Endothelial cell of umbilical vein (primary cell): ENCODE results near the gene TGM3. TPM values are rescaled to one million over a fixed set of nuclear protein-coding genes. Genes with fewer than 3 reads are reported as not detected.

Experiments used
- BruUV-seq: library from RNA; stranded (reverse); fragments of 400-500 nt; replicated peaks from 2 replicates; lab custom pipeline; 2021; lab: Mats Ljungman, UMichigan
- CTCF ChIA-PET: fragments of 300-600, 350-600 bp; sonication (Branson Sonifier 250); formaldehyde crosslinking; loops from one replicate; lab custom pipeline; 2021; ENCODE audit warnings: antibody characterized with exemption, inconsistent platforms; lab: Charles Lee
- POLR2A ChIA-PET: fragments of 300-600, 350-600 bp; sonication (Branson Sonifier 250); formaldehyde crosslinking; loops from one replicate; lab custom pipeline; 2021; ENCODE audit warnings: antibody characterized with exemption, inconsistent platforms; lab: Charles Lee
- DNase-seq: peaks from one replicate; pipeline ENCODE4 v3.0.0-alpha.2; 2011; ENCODE audit warnings: low read depth, low spot score
- FAIRE-seq: peaks from 2 replicates; lab custom pipeline; 2011; peaks lifted over from hg19 to GRCh38; lab: Jason Lieb, UNC
- H2AFZ ChIP-seq: 2 replicates; pipeline ENCODE4 v1.6.0; 2012; ENCODE audit warnings: low read depth, low read length, control low read depth, inconsistent platforms
- H3K27ac ChIP-seq: 2 replicates; pipeline ENCODE4 v1.5.1; 2011; ENCODE audit warnings: low read depth, mild to moderate bottlenecking, control low read depth, low read length, moderate library complexity; ENCODE audit not compliant: insufficient read depth
- H3K27me3 ChIP-seq, 2 experiments: 2 replicates each; pipeline versions ENCODE4 v1.6.0 to v1.6.1; 2011; ENCODE audit warnings: low read length in 2 of 2, mixed read lengths in 1 of 2; ENCODE audit not compliant: control insufficient read depth in 2 of 2, insufficient read depth in 2 of 2
- H3K36me3 ChIP-seq, 2 experiments: 2 replicates in 1 of 2; 3 replicates in 1 of 2; pipeline ENCODE4 v1.5.1; 2011; ENCODE audit warnings: low read length in 2 of 2, mild to moderate bottlenecking in 1 of 2, moderate library complexity in 1 of 2; ENCODE audit not compliant: control insufficient read depth in 2 of 2, insufficient read depth in 2 of 2; ENCODE audit errors: extremely low read depth in 1 of 2
- H3K4me1 ChIP-seq: 3 replicates; pipeline ENCODE4 v1.5.1; 2011; ENCODE audit warnings: mild to moderate bottlenecking, low read length; ENCODE audit not compliant: control insufficient read depth, insufficient read depth; ENCODE audit errors: extremely low read depth
- H3K4me2 ChIP-seq: 2 replicates; pipeline ENCODE4 v1.6.1; 2011; ENCODE audit warnings: low read length, control low read depth, mixed read lengths; ENCODE audit not compliant: insufficient read depth
- H3K4me3 ChIP-seq, 3 experiments: fragments of 200-600 bp in 1 of 3; sonication (generic), shearing (Covaris generic) in 1 of 3; replicated peaks in 1 of 3; 2 replicates each; pipeline ENCODE4 v1.5.1; 2011 to 2016; ENCODE audit warnings: control low read depth in 3 of 3, low read length in 3 of 3, mild to moderate bottlenecking in 2 of 3, inconsistent platforms in 1 of 3, low read depth in 1 of 3, moderate library complexity in 1 of 3; ENCODE audit not compliant: insufficient read depth in 1 of 3
- H3K79me2 ChIP-seq: 2 replicates; pipeline ENCODE4 v1.6.0; 2012; ENCODE audit warnings: low read length, inconsistent platforms; ENCODE audit not compliant: control insufficient read depth, insufficient read depth
- H3K9ac ChIP-seq: replicated peaks from 2 replicates; pipeline ENCODE3; 2011; ENCODE audit warnings: low read length, control low read depth; ENCODE audit not compliant: insufficient read depth; ENCODE audit errors: extremely low read depth
- H3K9me1 ChIP-seq: replicated peaks from 3 replicates; pipeline ENCODE4 v1.6.0; 2011; ENCODE audit warnings: mild to moderate bottlenecking, low read length; ENCODE audit not compliant: control insufficient read depth, insufficient read depth; ENCODE audit errors: extremely low read depth
- H3K9me3 ChIP-seq: replicated peaks from 2 replicates; pipeline ENCODE4 v1.5.1; 2012; ENCODE audit warnings: low read length, inconsistent platforms; ENCODE audit not compliant: control insufficient read depth, insufficient read depth
- H4K20me1 ChIP-seq: replicated peaks from 2 replicates; pipeline ENCODE3; 2011; ENCODE audit warnings: mild to moderate bottlenecking, low read length; ENCODE audit not compliant: control insufficient read depth, insufficient read depth; ENCODE audit errors: extremely low read depth
- CTCF ChIP-seq, 2 donors: IDR thresholded peaks; 1 replicate in 1 of 2; 2 replicates in 1 of 2; pipeline ENCODE4 v1.5.1; 2011; ENCODE audit warnings: low read length in 2 of 2, mild to moderate bottlenecking in 2 of 2, moderate library complexity in 2 of 2, control low read depth in 1 of 2, inconsistent platforms in 1 of 2, low read depth in 1 of 2; ENCODE audit not compliant: insufficient read depth in 1 of 2; ENCODE audit errors: extremely low read depth in 1 of 2
- EZH2 ChIP-seq: IDR thresholded peaks from 2 replicates; pipeline ENCODE4 v1.6.1; 2012; ENCODE audit warnings: borderline replicate concordance, low read depth, mild to moderate bottlenecking, moderate library complexity, low read length, inconsistent platforms; ENCODE audit not compliant: severe bottlenecking
- GATA2 ChIP-seq: IDR thresholded peaks from 2 replicates; pipeline ENCODE4 v1.7.0; 2011; ENCODE audit warnings: low read depth, mild to moderate bottlenecking, moderate library complexity, mixed read lengths, low read length; ENCODE audit not compliant: insufficient read length, insufficient read depth
- JUN ChIP-seq: IDR thresholded peaks from 2 replicates; pipeline ENCODE4 v1.6.1; 2011; ENCODE audit warnings: borderline replicate concordance, low read depth; ENCODE audit not compliant: insufficient read length, insufficient read depth
- MAX ChIP-seq: IDR thresholded peaks from 2 replicates; pipeline ENCODE4 v1.6.1; 2011; ENCODE audit not compliant: insufficient read depth, insufficient read length
- MYC ChIP-seq: IDR thresholded peaks from one replicate; pipeline ENCODE4 v1.6.1; 2011; ENCODE audit warnings: mild to moderate bottlenecking, low read depth, low read length
- POLR2A ChIP-seq: IDR thresholded peaks from 2 replicates; pipeline ENCODE4 v1.6.1; 2012; ENCODE audit warnings: low read depth, mild to moderate bottlenecking, control low read depth, low read length
- dilution Hi-C: fragments of 300-500 bp; cut with MboI; formaldehyde crosslinking; loops from one replicate; pipeline ENCODE4 v1.15.0; 2019; ENCODE audit warnings: low sequenced_read_pairs; ENCODE audit not compliant: extremely low pct_ligation_motif_present
- intact Hi-C: fragments of 100-400 bp; cut with micrococcal nuclease; formaldehyde crosslinking; loops from one replicate; pipeline ENCODE4 v1.10.0; 2022
- polyA plus RNA-seq, 4 experiments: library from polyadenylated mRNA; depleted of rRNA in 3 of 4; stranded (reverse) in 3 of 4; unstranded in 1 of 4; fragments of >200 nt; gene quantifications; 2 replicates each; pipeline versions ENCODE4 v1.2.1 to v1.2.3, GENCODE V29; 2011 to 2012; ENCODE audit warnings: missing spikeins in 1 of 4
- total RNA-seq: library from RNA; stranded (reverse); gene quantifications from 2 replicates; pipeline ENCODE4 v1.2.3, GENCODE V29; 2021

The TGM3 gene
- total and polyA plus RNA-seq, 2 donors (not counting 3 experiments of a cell fraction or from before 2014, with no cell fraction given), result not detected

GRCh38 chr20:2311329-2311728 lies 15.5 kb downstream of the TGM3 start:
- no peak overlapping the region for H2AFZ ChIP-seq
- FAIRE-seq (no peak), DNase-seq (no peak)
- BruUV-seq, result no TSS peak
- ChIA-PET CTCF (interaction anchor here (1.2 kb wide), 1 partner anchor 104 kb away, joined by 3 read pairs; no protein-coding TSS in a partner anchor), POLR2A (no interaction called here)
- no peaks in the 10 kb centered on the region for H3K9me3 ChIP-seq
- H3K36me3 ChIP-seq, result no peaks in the 10 kb centered on the region
- no peaks in the 10 kb centered on the region for H4K20me1 ChIP-seq
- H3K4me3 ChIP-seq, result no peak overlapping the region
- no peaks in the 10 kb centered on the region for H3K4me1 ChIP-seq
- no peak overlapping the region for H3K4me2 ChIP-seq
- dilution Hi-C loops (no loop called here), intact Hi-C loops (no loop called here)
- H3K27me3 ChIP-seq, result no peaks in the 10 kb centered on the region
- TF ChIP-seq EZH2 (no peak), GATA2 (no peak), MYC (no peak), CTCF (IDR thresholded peaks at IDR 0.05; ENCODE audit: extremely low read depth in 1 of 2, insufficient read depth in 1 of 2, low read depth in 1 of 2, low read length in 2 of 2) (no peak), POLR2A (no peak), JUN (no peak), MAX (no peak)
- no peaks in the 10 kb centered on the region for H3K79me2 ChIP-seq
- H3K9me1 ChIP-seq, result no peaks in the 10 kb centered on the region
- H3K9ac ChIP-seq, result no peak overlapping the region
- no peak overlapping the region for H3K27ac ChIP-seq
